ENCODE data around the gene POF1B.

The POF1B gene

GRCh38 chrX:85243761-85244449, 135.6 kb downstream of the POF1B start, which contains the start of the genes SATL1 and ZNF711:
TSS of gene SATL1 (minus strand) at chrX:85243779. CDS start at chrX:85108968, 134,811 bp downstream.
TSS of gene ZNF711 (plus strand) at chrX:85243991. CDS start at chrX:85247573, 3,582 bp downstream.
- no peak for DNase-seq (ENCODE audit: low read depth in 2 of 2)

- DNase-seq (ENCODE audit: low read depth in 2 of 2): no peak
Measured at GRCh38 chrX:85243155-85243554, 136.3 kb downstream of the POF1B start.

Data from stimulated activated CD8-positive, alpha-beta memory T cell treated with anti-CD3 and anti-CD28 coated beads, Interleukin-2, amount 100 ng/mL, for 1 hour (primary cell).